Measurements from ENCODE around the gene ZDHHC5.
"Not testable (repeated sequence)": the region's sequence is repeated elsewhere in the genome, so short reads cannot be mapped to it uniquely, and the experiment has no call there.

DNA sequence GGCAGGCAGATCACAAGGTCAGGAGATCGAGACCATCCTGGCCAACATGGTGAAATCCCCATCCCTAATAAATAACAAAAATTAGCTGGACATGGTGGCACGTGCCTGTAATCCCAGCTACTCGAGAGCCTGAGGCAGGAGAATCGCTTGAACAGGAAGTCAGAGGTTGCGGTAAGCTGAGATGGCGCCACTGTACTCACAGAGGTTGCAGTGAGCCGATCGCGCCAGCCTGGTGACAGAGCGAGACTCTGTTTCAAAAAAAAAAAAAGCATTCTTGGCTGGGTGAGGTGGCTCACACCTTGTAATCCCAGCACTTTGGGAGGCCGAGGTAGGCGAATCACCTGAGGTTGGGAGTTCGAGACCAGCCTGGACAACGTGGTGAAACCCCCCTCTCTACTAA lies 15.7 kb upstream of the ZDHHC5 start:
- TF ChIP-seq TARDBP, ELF4, FOXA1, ZNF384 (IDR thresholded peaks at IDR 0.05): not testable (repeated sequence)

Measured in HEK293T (cell line).